Erythroblast (primary cell): ENCODE results near the gene MAP3K2.

Source experiments
- DNase-seq, 2 experiments: peaks; one replicate each; lab custom pipeline; 2025; lab: John Stamatoyannopoulos, UW
- GATA1 ChIP-seq: IDR thresholded peaks from 2 replicates; pipeline ENCODE4 v1.6.1; 2011; ENCODE audit warnings: low read depth, mild to moderate bottlenecking, control low read depth, low read length, moderate library complexity
- POLR2A ChIP-seq: IDR thresholded peaks from 2 replicates; pipeline ENCODE4 v1.6.1; 2011; ENCODE audit warnings: mild to moderate bottlenecking, low read length

Gene MAP3K2

DNA sequence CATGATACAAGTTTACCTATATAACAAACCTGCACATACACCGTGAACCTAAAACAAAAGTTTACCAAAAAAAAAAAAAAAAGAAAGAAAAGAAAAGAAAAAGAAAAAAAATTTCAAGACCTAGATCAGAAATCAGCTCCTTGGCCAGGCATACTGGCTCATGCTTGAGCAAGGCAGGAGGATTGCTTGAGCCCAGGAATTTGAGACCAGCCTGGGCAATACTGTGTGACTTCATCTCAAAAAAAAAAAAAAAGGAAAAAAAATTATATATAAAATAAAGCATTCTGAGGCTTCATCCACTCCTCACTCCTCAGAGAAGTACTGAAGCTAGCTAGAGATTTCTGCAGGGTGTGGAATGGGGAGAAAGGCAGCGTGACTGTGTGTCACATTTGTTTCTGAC, 18.7 kb upstream of the MAP3K2 start:
- no peak for DNase-seq
- TF ChIP-seq POLR2A = no peak
- TF ChIP-seq GATA1 = no peak

DNA sequence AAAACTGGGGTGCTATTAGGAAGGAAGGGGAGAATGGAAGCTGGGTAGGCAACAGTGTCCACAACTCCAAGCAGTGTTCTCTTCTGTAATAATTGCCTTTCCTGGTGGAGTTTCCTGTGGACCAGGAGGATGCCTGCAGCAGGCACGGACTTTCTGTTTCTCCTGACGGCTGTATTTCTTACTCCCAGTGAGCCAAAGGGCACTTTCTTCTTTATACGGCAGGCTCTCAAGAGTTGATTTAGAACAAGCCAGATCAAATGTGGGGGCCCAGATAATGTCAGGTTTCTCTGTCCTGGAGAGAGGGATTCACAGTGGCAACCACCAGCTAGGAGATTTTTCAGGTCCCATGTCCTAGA, 17.5 kb upstream of the MAP3K2 start:
- TF ChIP-seq GATA1 (no peak), POLR2A (no peak)
- no peak for DNase-seq

- DNase-seq = no peak
- no peak for TF ChIP-seq GATA1
- no peak for TF ChIP-seq POLR2A
Observed at GRCh38 chr2:127404466-127405254, 16.9 kb upstream of the MAP3K2 start.

DNA sequence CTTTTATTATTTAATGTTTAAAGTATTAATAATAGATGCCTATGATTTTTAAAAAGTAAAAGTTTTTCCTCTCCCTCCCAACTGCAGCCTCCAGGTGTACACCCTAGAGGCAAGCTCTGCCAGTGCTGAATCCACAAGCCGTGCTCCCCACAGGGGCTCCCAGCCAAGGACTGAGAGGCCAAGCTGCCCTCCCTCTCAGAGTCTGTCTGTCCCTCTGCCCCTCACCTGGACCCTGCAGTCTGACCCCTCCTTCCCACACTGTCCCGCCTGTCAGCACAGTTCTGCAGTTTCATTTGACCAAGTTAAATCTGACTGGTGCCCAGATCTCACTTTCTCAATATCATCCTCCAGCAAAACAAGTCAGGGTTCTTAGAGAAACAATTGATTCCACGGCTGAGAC, 15.7 kb upstream of the MAP3K2 start:
- TF ChIP-seq POLR2A (no peak), GATA1 (no peak)
- no peak for DNase-seq

- DNase-seq = no peak
Observed at GRCh38 chr2:127401757-127402695, 14.3 kb upstream of the MAP3K2 start.

DNA sequence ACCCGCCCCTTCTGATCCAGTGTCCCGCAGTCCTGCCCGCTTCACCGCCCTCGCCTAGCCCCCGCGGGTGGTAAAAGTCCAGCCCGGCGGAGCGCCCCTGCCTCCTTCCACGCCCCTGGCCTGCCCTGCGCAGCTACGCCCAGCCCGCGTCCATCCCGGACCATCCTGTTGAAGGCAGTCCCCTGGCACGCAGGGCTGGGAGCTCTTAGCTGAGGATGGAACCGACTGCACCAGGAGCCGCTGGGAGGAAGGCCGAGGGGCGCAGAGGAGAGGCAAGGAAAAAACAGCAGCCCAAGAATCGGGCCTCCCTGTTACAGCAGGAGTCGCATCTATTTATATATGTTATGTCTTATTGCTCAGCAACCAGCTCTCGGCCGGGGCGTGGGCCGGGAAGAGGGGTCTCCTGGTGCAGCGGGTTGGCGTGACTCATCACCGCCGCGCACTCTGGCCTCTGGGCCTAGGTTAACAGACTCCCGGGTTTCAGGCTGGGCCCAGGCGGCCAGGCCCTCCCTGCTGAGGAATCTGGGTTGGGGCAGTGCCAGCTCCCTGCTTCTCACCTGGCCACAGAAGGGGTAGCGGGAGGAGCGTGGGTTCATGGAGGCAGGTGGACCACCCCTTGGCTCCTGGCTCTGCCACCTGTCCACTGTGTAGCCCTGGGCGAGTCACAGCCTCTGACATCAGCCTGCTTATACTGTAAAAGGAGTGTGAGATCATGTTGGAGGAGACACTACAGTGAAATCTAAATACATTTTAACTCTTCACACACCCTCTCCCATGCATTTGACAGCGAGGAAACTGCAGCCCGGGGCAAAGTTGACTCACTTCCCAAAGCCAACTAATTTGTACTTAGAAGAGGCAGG, 13.4 kb upstream of the MAP3K2 start:
- TF ChIP-seq POLR2A (no peak), GATA1 (no peak)
- DNase-seq = no peak

More at GRCh38 chr2:127401757-127402695, 14.3 kb upstream of the MAP3K2 start:
- TF ChIP-seq GATA1 (no peak), POLR2A (no peak)

- no peak for TF ChIP-seq GATA1
- no peak for TF ChIP-seq POLR2A
- DNase-seq = no peak
Observed at GRCh38 chr2:127400533-127400896, 12.7 kb upstream of the MAP3K2 start.

DNA sequence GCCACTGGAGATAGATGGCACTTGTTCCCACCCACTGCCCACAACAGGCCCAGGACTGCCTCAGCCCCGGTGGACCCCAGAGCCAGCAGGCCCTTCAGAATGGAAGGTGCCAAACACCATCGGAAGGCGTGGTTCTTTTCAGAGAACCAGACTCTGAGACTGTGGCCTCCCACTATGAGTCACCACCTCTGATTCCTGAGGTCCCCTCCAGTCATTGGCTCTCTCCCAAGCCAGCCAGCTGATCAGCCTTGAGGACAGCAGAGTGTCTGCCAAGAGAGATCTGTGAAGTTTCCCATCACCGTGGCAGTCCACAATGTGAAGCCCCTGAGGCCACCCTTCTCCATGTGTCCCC, 10.4 kb upstream of the MAP3K2 start:
- DNase-seq = peak; percentile 86 to 93
- no peak for TF ChIP-seq GATA1
- no peak for TF ChIP-seq POLR2A

GRCh38 chr2:127397568-127398238, 9.9 kb upstream of the MAP3K2 start:
- TF ChIP-seq POLR2A (no peak), GATA1 (no peak)
- DNase-seq = no peak

DNA sequence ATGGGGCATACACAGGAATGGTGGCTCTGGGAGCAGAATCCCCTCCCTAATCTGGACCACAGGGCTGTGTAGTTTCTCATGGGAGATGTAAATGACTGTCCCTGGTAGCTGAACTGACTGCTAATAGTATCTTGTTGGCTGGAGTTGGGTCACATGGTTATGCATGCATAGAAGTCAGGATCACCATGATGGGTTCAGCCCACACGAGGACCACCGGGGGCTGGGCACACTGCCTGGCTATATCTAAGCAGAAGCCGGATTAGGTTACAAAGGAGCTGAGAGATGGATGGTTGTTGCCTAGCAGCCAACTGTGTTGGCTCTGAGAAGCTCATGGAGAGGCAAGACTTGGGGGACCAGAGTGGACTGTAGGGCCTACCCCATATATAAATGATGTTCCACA, 6.7 kb upstream of the MAP3K2 start:
- no peak for DNase-seq
- TF ChIP-seq POLR2A (no peak), GATA1 (no peak)

DNA sequence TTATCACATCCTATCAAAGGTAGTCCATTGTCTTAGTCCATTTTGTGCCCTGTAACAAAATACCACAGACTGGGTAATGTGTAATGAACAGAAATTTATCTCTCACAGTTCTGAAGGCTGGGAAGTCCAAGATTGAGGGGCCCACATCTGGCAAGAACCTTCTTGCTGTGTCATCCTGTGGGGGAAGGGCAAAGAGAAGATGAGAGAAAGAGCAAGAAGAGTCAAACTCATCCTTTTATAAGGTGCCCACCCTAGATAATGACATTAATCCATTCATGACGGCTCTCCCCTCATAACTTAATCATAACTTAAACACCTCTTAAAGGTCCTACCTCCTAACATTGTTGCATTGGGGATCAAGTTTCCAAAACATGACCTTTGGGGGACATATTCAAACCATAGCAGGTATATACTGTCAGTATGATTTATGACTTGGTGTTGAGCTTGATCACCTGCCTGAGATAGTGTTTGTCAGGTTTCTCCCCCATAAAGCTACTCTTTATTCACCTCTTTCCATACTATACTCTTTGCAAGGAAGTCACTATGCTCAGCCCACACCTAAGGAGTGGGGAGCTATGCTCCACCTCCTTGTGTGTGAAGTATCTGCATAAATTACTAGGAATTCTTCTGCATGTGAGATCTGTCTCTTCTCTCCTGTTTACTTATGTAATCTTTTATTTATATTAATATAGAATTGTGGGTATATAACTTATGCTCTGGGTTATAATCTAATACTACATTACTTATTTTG, 5.2 kb upstream of the MAP3K2 start:
- TF ChIP-seq GATA1 (no peak), POLR2A (no peak)
- peak; percentile 69 to 75 for DNase-seq

DNA sequence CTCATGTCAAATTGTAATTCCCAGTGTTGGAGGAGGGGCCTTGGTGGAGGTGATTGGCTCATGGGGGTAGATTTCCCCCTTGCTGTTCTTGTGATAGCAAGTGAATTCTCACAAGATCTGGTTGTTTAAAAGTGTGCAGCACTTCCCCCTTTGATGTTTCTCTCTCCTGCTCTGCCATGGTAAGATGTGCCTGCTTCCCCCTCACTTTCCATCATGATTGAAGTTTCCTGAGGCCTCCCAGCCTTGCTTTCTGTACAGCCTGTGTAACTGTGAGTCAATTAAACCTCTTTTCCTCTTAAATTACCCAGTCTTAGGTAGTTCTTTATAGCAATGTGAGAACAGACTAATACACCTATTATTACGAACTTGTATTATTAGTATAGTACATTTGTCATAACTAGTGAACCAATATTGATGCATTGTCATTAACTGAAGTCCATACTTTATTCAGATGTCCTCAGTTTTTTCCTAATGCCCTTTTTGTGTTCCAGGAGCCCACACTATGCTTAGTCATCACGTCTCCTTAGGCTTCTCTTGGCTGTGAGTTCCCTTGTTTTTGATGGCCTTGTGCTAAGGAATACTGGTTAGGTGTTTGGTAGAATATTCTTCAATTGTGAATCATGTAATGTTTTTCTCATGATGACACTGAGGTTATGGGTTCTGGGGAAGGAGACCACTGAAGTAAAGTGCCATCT, 4.5 kb upstream of the MAP3K2 start:
- no peak for TF ChIP-seq POLR2A
- TF ChIP-seq GATA1 = no peak
- no peak for DNase-seq

- no peak for DNase-seq
- TF ChIP-seq GATA1 = no peak
- no peak for TF ChIP-seq POLR2A
Observed at GRCh38 chr2:127389778-127390435, 2.1 kb upstream of the MAP3K2 start.
